Left lobe of liver (tissue), 2 donors: ENCODE data around the gene TAF4. TPM values are rescaled to one million over a fixed set of nuclear protein-coding genes. Genes with fewer than 3 reads are reported as not detected.
"Not testable (repeated sequence)": the region's sequence is repeated elsewhere in the genome, so short reads cannot be mapped to it uniquely, and the experiment has no call there.

Source experiments
- ATAC-seq: fragments of 200-7000 bp; cut with Tn5 transposase; one replicate; pipeline ENCODE4 v1.9.1; 2020; ENCODE audit warnings: mild to moderate bottlenecking, moderate library complexity
- DNase-seq: peaks from one replicate; pipeline ENCODE4 v3.0.0-alpha.2; 2020; ENCODE audit warnings: low spot score
- total RNA-seq: library from RNA; stranded (reverse); gene quantifications from one replicate; pipeline ENCODE4 v1.2.1, GENCODE V29; 2021
- donor health status: DM: no; HTN: no; CAD: no; lungs with moderate emphysema.
- donor health status: DM: no; HTN: yes; CAD: no.

Gene TAF4
- total RNA-seq: 11.3 TPM

GRCh38 chr20:62065674-62066338 is at the start of gene TAF4:
Gene TAF4 (minus strand): TSS chr20:62065881. CDS start chr20:62065810, 71 bp downstream.
- DNase-seq (peak; percentile 84), ATAC-seq (peak; percentile 72)

DNA sequence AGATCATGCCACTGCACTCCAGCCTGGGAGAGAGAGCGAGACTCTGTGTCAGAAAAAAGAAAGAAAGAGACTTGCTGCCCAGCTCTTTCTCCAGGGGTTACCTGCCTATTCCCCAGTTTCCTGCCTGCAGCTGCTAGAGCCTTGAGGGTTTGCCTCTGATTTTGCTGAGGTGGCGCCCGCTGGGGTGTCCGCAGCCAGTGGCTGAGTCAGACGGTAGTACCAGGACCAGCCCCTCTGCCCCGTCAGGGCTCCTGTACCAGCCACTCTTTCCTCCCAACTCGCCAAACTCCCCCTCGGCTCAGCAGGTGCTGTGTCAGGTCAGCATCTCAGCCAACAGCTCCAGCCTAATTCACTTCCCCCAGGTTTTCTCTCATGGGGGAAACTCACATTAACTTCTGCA is 49.2 kb upstream of the TAF4 start:
- DNase-seq: no peak
- ATAC-seq: no peak

DNA sequence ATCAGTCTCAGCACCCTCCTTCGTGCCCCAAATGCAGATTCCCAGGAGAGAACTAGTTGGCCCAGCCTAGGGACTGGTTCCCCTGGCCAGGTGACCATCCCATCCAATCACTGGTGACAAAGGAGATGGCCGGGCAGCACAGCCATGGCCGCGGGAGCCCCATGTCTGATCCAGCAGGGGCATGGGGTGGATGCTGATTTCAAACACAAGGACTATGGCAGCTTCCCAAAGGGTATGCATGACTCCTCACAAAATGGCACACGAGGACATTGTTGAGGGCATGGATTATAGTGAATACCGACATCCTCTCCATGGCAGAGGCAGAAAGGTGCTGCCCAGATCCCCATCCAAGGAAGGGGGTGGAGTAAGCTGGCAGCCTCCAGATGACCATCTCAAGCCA is 46.7 kb upstream of the TAF4 start:
- DNase-seq (no peak), ATAC-seq (no peak)

DNA sequence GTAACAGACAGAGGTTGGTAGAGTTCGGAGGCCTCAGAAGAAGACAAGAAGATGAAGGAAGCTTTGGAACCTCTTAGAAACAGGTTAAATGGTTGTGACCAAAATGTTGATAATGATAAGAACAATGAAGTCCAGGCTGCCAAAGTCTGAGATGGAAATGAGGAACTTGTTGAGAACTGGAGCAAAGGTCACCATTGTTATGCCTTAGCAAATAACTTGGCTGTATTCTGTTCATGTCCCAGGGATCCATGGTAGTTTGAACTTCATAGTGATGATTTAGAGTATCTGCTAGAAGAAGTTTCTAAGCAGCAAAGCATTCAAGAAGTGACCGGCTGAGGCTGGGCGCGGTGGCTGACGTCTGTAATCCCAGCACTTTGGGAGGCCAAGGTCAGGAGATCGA is 45.5 kb upstream of the TAF4 start:
- no peak for ATAC-seq
- DNase-seq: no peak

- ATAC-seq (no peak), DNase-seq (no peak)
Observed at GRCh38 chr20:62105592-62105991, 39.9 kb upstream of the TAF4 start.

- no peak for DNase-seq
- no peak for ATAC-seq
Observed at GRCh38 chr20:62104791-62105345, 39.2 kb upstream of the TAF4 start.

DNA sequence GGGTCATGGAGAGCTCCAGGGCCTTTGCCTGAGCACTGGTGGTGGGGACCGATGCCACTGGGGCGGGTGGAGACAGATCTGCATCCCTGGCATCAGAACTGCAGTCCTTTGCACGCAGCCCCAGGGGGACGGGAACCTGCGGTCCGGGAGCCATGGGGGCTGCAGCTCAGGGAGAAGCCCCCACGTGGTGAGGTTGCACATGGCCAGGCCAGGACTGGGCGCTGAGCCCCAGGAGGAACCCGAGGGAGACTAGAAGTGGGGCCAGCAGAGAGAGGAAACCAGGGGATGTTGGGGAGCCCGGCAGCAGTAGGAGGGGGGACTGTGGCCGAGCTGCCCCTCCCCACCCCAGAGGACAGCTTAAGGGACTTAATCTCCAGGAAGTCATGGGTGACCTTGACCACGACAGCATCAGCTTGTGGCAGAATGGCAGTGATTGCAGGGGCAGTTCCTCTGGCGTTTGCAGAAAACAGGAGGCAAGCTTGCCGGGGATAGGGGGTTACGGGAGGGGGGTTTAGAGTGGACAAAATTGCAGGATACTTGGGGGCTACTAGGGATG is 38.6 kb upstream of the TAF4 start:
- DNase-seq (no peak), ATAC-seq (no peak)

DNA sequence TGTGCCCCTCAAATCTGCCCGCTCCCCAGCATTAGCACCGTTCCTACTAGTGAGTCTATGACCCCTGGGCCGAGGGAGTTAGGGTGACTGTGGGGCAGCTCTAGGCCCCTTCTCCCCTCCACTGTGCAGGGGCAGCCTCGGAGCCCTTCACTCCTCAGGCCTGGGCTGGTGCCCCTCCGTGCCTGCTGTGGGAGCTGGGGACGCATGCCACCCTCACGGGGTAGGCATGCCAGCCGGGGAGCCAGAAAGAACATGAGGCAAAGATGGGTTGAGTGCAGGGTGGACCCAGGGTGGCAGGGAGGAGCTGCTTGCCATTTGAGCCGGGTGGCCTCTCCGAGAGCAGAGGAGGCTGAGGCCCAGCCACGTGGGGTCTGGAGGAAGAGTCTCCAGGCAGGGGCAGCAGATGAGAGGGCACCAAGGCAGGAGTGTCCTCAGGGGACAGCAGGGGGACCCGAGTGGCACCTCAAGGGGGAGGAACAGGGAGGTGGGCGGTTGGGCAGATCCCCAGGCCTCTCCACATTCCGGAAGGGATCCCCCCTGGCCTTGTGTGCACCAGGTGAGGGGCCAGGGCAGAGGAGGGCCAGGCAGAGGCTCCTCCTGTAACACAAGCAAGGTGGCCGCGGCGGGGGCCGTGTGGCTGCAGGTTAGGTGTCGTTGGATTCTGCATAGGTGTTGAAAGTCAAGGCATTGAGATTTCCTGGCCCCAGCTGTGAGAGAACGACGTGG is 38.0 kb upstream of the TAF4 start:
- no peak for ATAC-seq
- no peak for DNase-seq

- DNase-seq (no peak), ATAC-seq (no peak)
Observed at GRCh38 chr20:62101078-62101477, 35.4 kb upstream of the TAF4 start.

- DNase-seq (no peak), ATAC-seq (no peak)
Observed at GRCh38 chr20:62097881-62098407, 32.3 kb upstream of the TAF4 start.

GRCh38 chr20:62096421-62097380 is 31.0 kb upstream of the TAF4 start:
- ATAC-seq (no peak), DNase-seq (no peak)

GRCh38 chr20:62089393-62089792 is 23.7 kb upstream of the TAF4 start:
- ATAC-seq: no peak
- no peak for DNase-seq

DNA sequence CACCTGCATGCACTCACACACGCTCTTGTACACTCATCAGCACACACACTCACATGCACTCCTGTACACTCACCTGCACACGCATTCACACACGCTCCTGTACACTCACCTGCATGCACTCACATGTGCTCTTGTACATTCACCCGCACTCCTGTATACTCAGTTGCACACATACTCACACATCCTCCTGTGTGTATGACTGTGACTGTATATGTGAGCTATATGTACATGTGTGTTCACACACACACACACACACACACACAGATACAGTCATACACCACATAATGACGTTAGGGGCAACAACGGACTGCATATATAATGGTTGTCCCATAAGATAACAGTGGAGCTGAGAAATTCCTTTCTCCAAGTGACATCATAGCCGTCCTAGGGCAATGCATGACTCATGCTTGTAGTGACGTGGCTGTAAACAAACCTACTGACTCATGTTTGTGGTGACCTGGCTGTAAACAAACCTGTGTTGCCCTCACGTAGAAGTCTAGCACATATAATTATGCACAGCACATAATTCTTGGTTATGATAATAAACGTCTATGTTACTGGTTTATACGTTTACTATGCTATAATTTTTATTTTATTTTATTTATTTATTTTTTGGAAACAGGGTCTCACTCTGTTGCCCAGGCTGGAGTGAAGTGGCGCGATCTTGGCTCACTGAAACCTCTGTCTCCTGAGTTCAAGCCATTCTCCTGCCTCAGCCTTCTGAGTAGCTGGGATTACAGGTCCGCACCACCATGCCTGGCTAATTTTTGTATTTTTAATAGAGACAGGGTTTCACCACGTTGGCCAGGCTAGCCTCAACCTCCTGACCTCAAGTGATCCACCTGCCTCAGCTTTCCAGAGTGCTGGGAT is 22.8 kb upstream of the TAF4 start:
- ATAC-seq: no peak
- DNase-seq: no peak

GRCh38 chr20:62087632-62088031 is 22.0 kb upstream of the TAF4 start:
- no peak for ATAC-seq

GRCh38 chr20:62087227-62087626 is 21.5 kb upstream of the TAF4 start:
- ATAC-seq (no peak), DNase-seq (no peak)

More at GRCh38 chr20:62087632-62088031, 22.0 kb upstream of the TAF4 start:
- DNase-seq: no peak

GRCh38 chr20:62085206-62085605 is 19.5 kb upstream of the TAF4 start:
- DNase-seq (no peak), ATAC-seq (no peak)

DNA sequence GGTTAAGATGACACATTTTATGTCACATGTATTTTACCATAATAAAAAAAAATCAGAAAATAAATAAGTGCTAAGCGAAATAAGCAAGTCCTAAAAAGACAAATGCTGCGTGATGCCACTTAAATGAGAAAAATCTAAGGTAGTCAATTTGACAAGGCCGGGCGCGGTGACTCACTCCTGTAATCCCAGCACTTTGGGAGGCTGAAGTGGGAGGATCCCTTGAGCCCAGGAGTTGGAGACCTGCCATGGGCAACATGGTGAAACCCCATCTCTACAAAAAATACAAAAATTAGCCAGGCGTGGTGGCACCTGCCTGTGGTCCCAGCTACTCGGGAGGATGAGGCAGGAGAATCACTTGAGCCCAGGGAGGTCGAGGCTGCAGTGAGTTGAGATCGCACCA is 18.5 kb upstream of the TAF4 start:
- not testable (repeated sequence) for ATAC-seq, DNase-seq

- no peak for ATAC-seq
- DNase-seq: no peak
Observed at GRCh38 chr20:62083312-62083711, 17.6 kb upstream of the TAF4 start.

DNA sequence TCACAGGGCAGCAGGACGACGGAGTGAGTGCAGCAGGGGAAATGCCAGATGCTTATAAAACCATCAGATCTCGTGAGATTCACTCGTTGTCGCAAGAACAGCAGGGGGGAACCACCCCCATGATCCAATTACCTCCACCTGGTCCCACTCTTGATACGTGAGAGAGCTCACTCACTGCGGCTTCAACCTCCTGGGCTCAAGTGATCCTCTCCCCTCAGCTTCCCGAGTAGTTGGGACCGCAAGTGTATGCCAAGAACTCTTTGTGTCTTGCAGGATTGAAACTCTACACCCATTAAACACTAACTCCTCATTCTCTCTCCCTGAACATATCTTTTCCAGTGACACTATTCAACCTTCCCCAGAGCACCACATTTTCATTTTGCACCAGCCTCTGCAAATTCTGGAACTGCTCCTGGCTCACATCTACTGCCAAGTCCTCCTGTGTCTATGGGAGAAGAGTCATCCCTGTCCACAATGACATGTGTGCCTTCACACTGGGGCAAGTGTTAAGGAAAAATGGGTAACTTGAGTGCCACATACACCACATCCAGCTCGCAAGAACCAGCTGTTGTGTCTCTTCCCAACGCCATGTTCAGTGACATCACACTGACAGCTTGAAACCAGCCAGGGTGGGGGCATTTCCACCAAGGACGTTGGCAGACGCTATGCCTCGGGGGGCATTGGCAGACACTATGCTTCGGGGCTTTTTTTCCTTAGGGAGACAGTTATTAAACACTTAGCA is 14.7 kb upstream of the TAF4 start:
- no peak for DNase-seq

More for the DNA sequence above, 14.7 kb upstream of the TAF4 start:
- no peak for ATAC-seq
